SK-N-SH treated with all-trans-retinoic acid at 6 μM for 48 hours (cell line): ENCODE data around the gene ACBD6.

Source experiments
- ATAC-seq: fragments of 200-7000 bp; cut with Tn5 transposase; 3 replicates; pipeline ENCODE4 v1.9.1; 2020; ENCODE audit warnings: mild to moderate bottlenecking, moderate library complexity
- ARNTL ChIP-seq: fragments of 450-650 bp; formaldehyde crosslinking; IDR thresholded peaks from 2 replicates; pipeline ENCODE4 v1.5.0; 2020; ENCODE audit warnings: low read depth, mild to moderate bottlenecking, moderate library complexity, borderline replicate concordance
- BACH2 ChIP-seq: fragments of 250-450 bp; sonication (Bioruptor Pico); IDR thresholded peaks from 2 replicates; pipeline ENCODE4 v1.9.0; 2021; ENCODE audit warnings: mild to moderate bottlenecking, borderline replicate concordance
- CREB5 ChIP-seq: fragments of 250-450 bp; sonication (Bioruptor Pico); IDR thresholded peaks from 2 replicates; pipeline ENCODE4 v1.5.1; 2020; ENCODE audit warnings: low read depth, mild to moderate bottlenecking, moderate library complexity
- ESRRG ChIP-seq: fragments of 250-450 bp; sonication (Bioruptor Pico); IDR thresholded peaks from 2 replicates; pipeline ENCODE4 v1.6.1; 2021; ENCODE audit warnings: mild to moderate bottlenecking
- GLIS3 ChIP-seq: fragments of 250-450 bp; sonication (Bioruptor Pico); IDR thresholded peaks from 2 replicates; pipeline ENCODE4 v1.5.0; 2020; ENCODE audit warnings: mild to moderate bottlenecking, moderate library complexity
- ISL1 ChIP-seq: fragments of 250-450 bp; sonication (Bioruptor Pico); IDR thresholded peaks from 2 replicates; pipeline ENCODE4 v2.1.2; 2022; ENCODE audit warnings: mild to moderate bottlenecking, moderate library complexity
- OSR1 ChIP-seq: fragments of 250-450 bp; sonication (Bioruptor Pico); IDR thresholded peaks from 2 replicates; pipeline ENCODE4 v1.8.0; 2022; ENCODE audit warnings: moderate library complexity, mild to moderate bottlenecking, inconsistent platforms
- PATZ1 ChIP-seq: fragments of 250-450 bp; sonication (Bioruptor Pico); IDR thresholded peaks from 2 replicates; pipeline ENCODE4 v1.8.0; 2020; ENCODE audit warnings: mild to moderate bottlenecking, moderate library complexity, borderline replicate concordance
- POU6F1 ChIP-seq: fragments of 250-450 bp; sonication (Bioruptor Pico); IDR thresholded peaks from 2 replicates; pipeline ENCODE4 v1.8.0; 2021; ENCODE audit warnings: low read depth, mild to moderate bottlenecking, moderate library complexity, borderline replicate concordance
- PPARA ChIP-seq: fragments of 250-450 bp; sonication (Bioruptor Pico); IDR thresholded peaks from 2 replicates; pipeline ENCODE4 v1.5.0; 2020; ENCODE audit warnings: mild to moderate bottlenecking, borderline replicate concordance
- RARB ChIP-seq: fragments of 250-450 bp; sonication (Bioruptor Pico); IDR thresholded peaks from 2 replicates; pipeline ENCODE4 v1.8.0; 2021; ENCODE audit warnings: mild to moderate bottlenecking, moderate library complexity
- SNAI2 ChIP-seq: fragments of 250-450 bp; sonication (Bioruptor Pico); IDR thresholded peaks from 2 replicates; pipeline ENCODE4 v1.5.0; 2020; ENCODE audit warnings: mild to moderate bottlenecking, moderate library complexity
- TCF4 ChIP-seq: fragments of 250-450 bp; sonication (Bioruptor Pico); IDR thresholded peaks from 2 replicates; pipeline ENCODE4 v1.8.0; 2021; ENCODE audit warnings: mild to moderate bottlenecking, moderate library complexity, borderline replicate concordance
- TOX ChIP-seq: fragments of 250-450 bp; sonication (Bioruptor Pico); IDR thresholded peaks from 2 replicates; pipeline ENCODE4 v1.8.0; 2021; ENCODE audit warnings: mild to moderate bottlenecking, moderate library complexity, borderline replicate concordance
- TSHZ2 ChIP-seq: fragments of 250-450 bp; sonication (Bioruptor Pico); IDR thresholded peaks from 2 replicates; pipeline ENCODE4 v1.5.0; 2020; ENCODE audit warnings: mild to moderate bottlenecking, moderate library complexity
- ZFP3 ChIP-seq: fragments of 250-450 bp; sonication (Bioruptor Pico); IDR thresholded peaks from 2 replicates; pipeline ENCODE4 v1.5.0; 2020; ENCODE audit warnings: mild to moderate bottlenecking, moderate library complexity
- ZFP30 ChIP-seq: fragments of 450-650 bp; formaldehyde crosslinking; IDR thresholded peaks from 2 replicates; pipeline ENCODE4 v1.5.0; 2022; ENCODE audit warnings: mild to moderate bottlenecking, moderate library complexity
- ZNF565 ChIP-seq: fragments of 450-650 bp; formaldehyde crosslinking; conservative IDR thresholded peaks from 2 replicates; pipeline ENCODE4 v1.5.0; 2020; ENCODE audit warnings: low read depth, mild to moderate bottlenecking, moderate library complexity
- ZNF70 ChIP-seq: fragments of 450-650 bp; formaldehyde crosslinking; IDR thresholded peaks from 2 replicates; pipeline ENCODE4 v1.5.0; 2020; ENCODE audit warnings: mild to moderate bottlenecking, moderate library complexity

ACBD6 gene

GRCh38 chr1:180548686-180549317, 46.4 kb upstream of the ACBD6 start:
- ATAC-seq = no peak
- TF ChIP-seq OSR1 (no peak), PATZ1 (CRISPR knock-in tag) (no peak), ISL1 (no peak), PPARA (CRISPR knock-in tag) (no peak), BACH2 (CRISPR knock-in tag) (no peak), SNAI2 (CRISPR knock-in tag) (no peak), TOX (CRISPR knock-in tag) (no peak), GLIS3 (CRISPR knock-in tag) (no peak), POU6F1 (CRISPR knock-in tag) (no peak), CREB5 (CRISPR knock-in tag) (no peak), TCF4 (CRISPR knock-in tag) (no peak), ZFP3 (CRISPR knock-in tag) (no peak), TSHZ2 (CRISPR knock-in tag) (no peak)

GRCh38 chr1:180545991-180546390, 43.6 kb upstream of the ACBD6 start:
- ATAC-seq = no peak
- no peak for TF ChIP-seq PPARA (CRISPR knock-in tag)
- TF ChIP-seq ARNTL = no peak
- TF ChIP-seq, all 23 proteins: peak for 0

GRCh38 chr1:180544050-180544449, 41.7 kb upstream of the ACBD6 start:
- TF ChIP-seq RARB (no peak), ESRRG (CRISPR knock-in tag) (no peak), CREB5 (CRISPR knock-in tag) (no peak), ZNF70 (CRISPR knock-in tag) (no peak), TCF4 (CRISPR knock-in tag) (no peak), ZFP3 (CRISPR knock-in tag) (no peak), TOX (CRISPR knock-in tag) (no peak), BACH2 (CRISPR knock-in tag) (no peak), ZFP30 (CRISPR knock-in tag) (no peak), PATZ1 (CRISPR knock-in tag) (no peak), PPARA (CRISPR knock-in tag) (no peak), ZNF565 (CRISPR knock-in tag) (no peak), TSHZ2 (CRISPR knock-in tag) (no peak), SNAI2 (CRISPR knock-in tag) (no peak), OSR1 (no peak)
- ATAC-seq = no peak
